Smooth muscle cell (in vitro differentiated cells): ENCODE data around the gene NAXE. TPM values are rescaled to one million over a fixed set of nuclear protein-coding genes. Genes with fewer than 3 reads are reported as not detected.

ENCODE experiments used
- DNase-seq: peaks from one replicate; lab custom pipeline; 2025; ENCODE audit not compliant: unreplicated experiment; lab: John Stamatoyannopoulos, UW
- H2AFZ ChIP-seq: fragments of 200-600 bp; sonication (generic); 2 replicates; pipeline ENCODE4 v1.6.0; 2016; ENCODE audit warnings: antibody characterized with exemption, low read depth, mild to moderate bottlenecking
- H3F3A ChIP-seq: fragments of 200-600 bp; sonication (generic); 2 replicates; pipeline ENCODE4 v1.6.0; 2017; ENCODE audit warnings: antibody characterized with exemption, low read depth
- H3K27ac ChIP-seq: fragments of 200-600 bp; sonication (generic); 2 replicates; pipeline ENCODE4 v1.5.1; 2016; ENCODE audit warnings: low read depth, mild to moderate bottlenecking
- H3K27me3 ChIP-seq: fragments of 200-600 bp; sonication (generic); 2 replicates; pipeline ENCODE4 v1.6.1; 2016; ENCODE audit warnings: low read depth, mild to moderate bottlenecking
- H3K36me3 ChIP-seq: fragments of 200-600 bp; sonication (generic); 2 replicates; pipeline ENCODE4 v1.5.1; 2016; ENCODE audit warnings: low read depth
- H3K4me1 ChIP-seq: fragments of 200-600 bp; sonication (generic); 2 replicates; pipeline ENCODE4 v1.5.1; 2016; ENCODE audit warnings: low read depth
- H3K4me2 ChIP-seq: fragments of 200-600 bp; sonication (generic); 2 replicates; pipeline ENCODE4 v1.6.0; 2016; ENCODE audit warnings: mild to moderate bottlenecking
- H3K4me3 ChIP-seq: fragments of 200-600 bp; sonication (generic); 2 replicates; pipeline ENCODE4 v1.5.1; 2016; ENCODE audit warnings: mild to moderate bottlenecking
- H3K79me2 ChIP-seq: fragments of 200-600 bp; sonication (generic); 2 replicates; pipeline ENCODE4 v1.6.0; 2016; ENCODE audit warnings: low read depth, mild to moderate bottlenecking
- H3K9ac ChIP-seq: fragments of 200-600 bp; sonication (generic); 2 replicates; pipeline ENCODE4 v1.6.0; 2016; ENCODE audit warnings: low read depth
- H3K9me3 ChIP-seq: fragments of 200-600 bp; sonication (generic); replicated peaks from 2 replicates; pipeline ENCODE4 v1.5.1; 2016; ENCODE audit warnings: low read depth
- H4K20me1 ChIP-seq: fragments of 200-600 bp; sonication (generic); 2 replicates; pipeline ENCODE4 v1.6.0; 2016; ENCODE audit warnings: low read depth
- WGBS: methylation state at CpG from one replicate; pipeline ENCODE4 v1.1.7; 2016; ENCODE audit warnings: low lambda C conversion rate; 5-methylcytosine and 5-hydroxymethylcytosine counted together
- polyA plus RNA-seq: library from polyadenylated mRNA; unstranded; fragments of >200 nt; fragmentation: Nextera tagmentation; extraction: Ambion mirVana; gene quantifications from 2 replicates; pipeline ENCODE4 v1.2.1, GENCODE V29; 2016
- total RNA-seq: library from RNA; depleted of rRNA; stranded (reverse); fragments of >200 nt; gene quantifications from 2 replicates; pipeline ENCODE4 v1.2.3, GENCODE V29; 2014
- TF ChIP-seq, protein P1 (sequence below): fragments of 200-600 bp; sonication (generic); IDR thresholded peaks from 2 replicates; pipeline ENCODE4 v1.5.1; 2017; ENCODE audit warnings: borderline replicate concordance, mild to moderate bottlenecking, antibody characterized with exemption; ENCODE audit not compliant: insufficient read depth, poor library complexity, severe bottlenecking

The NAXE gene
- total and polyA plus RNA-seq, 2 experiments from 2014 or later: 50.5 to 72.5 TPM

DNA sequence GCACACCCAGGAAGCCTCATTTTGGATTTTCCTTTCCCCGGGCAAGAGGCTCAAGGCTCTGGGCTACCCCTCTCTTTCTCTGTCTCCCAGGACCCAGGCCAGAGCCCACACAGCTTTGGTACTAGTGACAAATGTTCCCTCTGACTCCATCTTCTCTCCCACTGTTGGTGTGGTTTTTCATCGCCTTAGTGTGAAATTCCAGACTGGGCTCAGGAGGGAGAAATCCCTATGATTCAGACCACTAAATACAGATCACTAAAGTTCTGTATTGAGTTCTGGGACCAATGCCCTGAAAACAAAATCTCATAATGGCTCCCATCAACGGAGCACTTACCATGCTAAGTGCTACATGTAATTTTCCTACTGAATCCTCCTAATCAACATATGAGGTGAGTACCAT lies 45.3 kb upstream of the NAXE start:
- TF ChIP-seq, protein P1, sequence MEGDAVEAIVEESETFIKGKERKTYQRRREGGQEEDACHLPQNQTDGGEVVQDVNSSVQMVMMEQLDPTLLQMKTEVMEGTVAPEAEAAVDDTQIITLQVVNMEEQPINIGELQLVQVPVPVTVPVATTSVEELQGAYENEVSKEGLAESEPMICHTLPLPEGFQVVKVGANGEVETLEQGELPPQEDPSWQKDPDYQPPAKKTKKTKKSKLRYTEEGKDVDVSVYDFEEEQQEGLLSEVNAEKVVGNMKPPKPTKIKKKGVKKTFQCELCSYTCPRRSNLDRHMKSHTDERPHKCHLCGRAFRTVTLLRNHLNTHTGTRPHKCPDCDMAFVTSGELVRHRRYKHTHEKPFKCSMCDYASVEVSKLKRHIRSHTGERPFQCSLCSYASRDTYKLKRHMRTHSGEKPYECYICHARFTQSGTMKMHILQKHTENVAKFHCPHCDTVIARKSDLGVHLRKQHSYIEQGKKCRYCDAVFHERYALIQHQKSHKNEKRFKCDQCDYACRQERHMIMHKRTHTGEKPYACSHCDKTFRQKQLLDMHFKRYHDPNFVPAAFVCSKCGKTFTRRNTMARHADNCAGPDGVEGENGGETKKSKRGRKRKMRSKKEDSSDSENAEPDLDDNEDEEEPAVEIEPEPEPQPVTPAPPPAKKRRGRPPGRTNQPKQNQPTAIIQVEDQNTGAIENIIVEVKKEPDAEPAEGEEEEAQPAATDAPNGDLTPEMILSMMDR: no peak
- Histone ChIP-seq H3K9ac (no peak overlapping the region), H3K4me2 (no peak overlapping the region), H3F3A (no peaks in the 10 kb centered on the region), H3K4me1 (no peaks in the 10 kb centered on the region), H3K27me3 (no peaks in the 10 kb centered on the region), H3K9me3 (no peaks in the 10 kb centered on the region), H4K20me1 (no peaks in the 10 kb centered on the region), H3K36me3 (no peaks in the 10 kb centered on the region), H3K79me2 (no peaks in the 10 kb centered on the region), H3K27ac (no peak overlapping the region), H3K4me3 (no peak overlapping the region), H2AFZ (no peak overlapping the region)
- DNase-seq: no peak
- WGBS: 97% methylated on average over 3 of the region's 3 CpGs

DNA sequence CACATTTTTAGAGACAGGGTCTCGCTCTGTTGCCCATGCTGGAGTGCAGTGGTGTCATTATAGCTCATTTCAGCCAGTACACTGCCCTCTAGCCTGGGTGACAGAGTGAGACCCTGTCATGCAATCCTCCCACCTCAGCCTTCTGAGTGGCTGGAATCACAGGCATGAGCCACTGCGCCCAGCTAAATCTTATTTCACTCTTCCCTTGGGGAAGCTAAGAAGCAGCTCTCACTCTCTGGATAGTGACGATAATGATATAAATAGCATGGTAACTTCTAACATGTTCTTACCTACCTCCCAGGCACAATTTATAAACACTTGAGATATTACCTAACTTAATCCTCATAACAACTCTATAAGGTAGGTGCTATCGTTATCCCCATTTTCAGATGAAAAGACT lies 44.1 kb upstream of the NAXE start:
- H3K4me1 ChIP-seq: no peaks in the 10 kb centered on the region
- WGBS: 94% methylated on average over 4 of the region's 4 CpGs
- no peak overlapping the region for H3K4me2 ChIP-seq
- H3K27ac ChIP-seq: no peak overlapping the region
- H2AFZ ChIP-seq: no peak overlapping the region
- H3K9ac ChIP-seq: no peak overlapping the region
- no peaks in the 10 kb centered on the region for H3F3A ChIP-seq
- no peaks in the 10 kb centered on the region for H3K9me3 ChIP-seq
- H4K20me1 ChIP-seq: no peaks in the 10 kb centered on the region
- H3K79me2 ChIP-seq: no peaks in the 10 kb centered on the region
- H3K4me3 ChIP-seq: no peak overlapping the region
- no peaks in the 10 kb centered on the region for H3K27me3 ChIP-seq
- TF ChIP-seq, protein P1: no peak
- DNase-seq: no peak
- no peaks in the 10 kb centered on the region for H3K36me3 ChIP-seq

DNA sequence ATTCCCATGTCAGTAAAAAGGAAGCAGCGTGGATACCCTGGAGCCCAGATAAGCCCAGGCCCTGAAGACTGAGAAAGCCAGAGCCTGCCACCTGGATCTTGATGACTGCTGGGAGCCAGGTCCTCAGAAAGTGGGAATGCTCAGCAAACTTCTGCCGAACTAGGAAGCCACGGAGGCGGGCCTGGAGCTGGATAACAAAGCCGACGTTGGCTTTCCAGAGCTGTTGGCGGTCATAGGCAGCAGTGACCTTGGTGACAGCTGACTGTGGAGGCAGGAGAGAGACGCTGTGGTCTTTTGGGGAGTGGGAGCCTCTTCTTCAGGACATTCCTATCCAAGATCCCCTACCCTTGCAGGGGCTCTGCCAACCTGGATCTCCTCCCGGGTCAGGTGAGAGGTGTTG lies 43.6 kb upstream of the NAXE start:
- WGBS: 95% methylated on average over 9 of the region's 9 CpGs
- no peak for DNase-seq
- Histone ChIP-seq H3K4me1 (no peaks in the 10 kb centered on the region), H3K9me3 (no peaks in the 10 kb centered on the region), H2AFZ (no peak overlapping the region), H3K27me3 (no peaks in the 10 kb centered on the region), H3K4me3 (no peak overlapping the region), H3F3A (no peaks in the 10 kb centered on the region), H3K79me2 (no peaks in the 10 kb centered on the region), H3K27ac (no peak overlapping the region), H3K4me2 (no peak overlapping the region), H3K9ac (no peak overlapping the region), H4K20me1 (no peaks in the 10 kb centered on the region), H3K36me3 (no peaks in the 10 kb centered on the region)
- TF ChIP-seq, protein P1: no peak

DNA sequence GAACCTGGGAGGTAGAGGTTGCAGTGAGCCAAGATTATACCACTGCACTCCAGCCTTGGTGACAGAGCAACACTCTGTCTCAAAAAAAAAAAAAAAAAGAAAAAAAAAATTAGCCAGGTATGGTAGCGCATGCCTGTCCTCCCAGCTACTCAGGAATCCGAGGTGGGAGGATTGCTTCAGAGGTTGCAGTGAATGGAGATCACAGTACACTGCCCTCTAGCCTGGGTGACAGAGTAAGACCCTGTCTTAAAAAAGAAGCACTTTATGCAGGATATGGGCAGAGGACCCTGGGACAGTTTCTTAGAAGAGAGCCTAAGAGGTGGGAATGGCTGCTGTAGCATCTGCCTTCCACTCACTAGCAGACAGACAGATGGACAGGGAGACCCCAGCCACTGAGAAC lies 42.2 kb upstream of the NAXE start:
- Histone ChIP-seq H3K9me3 (no peaks in the 10 kb centered on the region), H3K79me2 (no peaks in the 10 kb centered on the region), H3K4me2 (no peak overlapping the region), H3K27me3 (no peaks in the 10 kb centered on the region), H3K36me3 (no peaks in the 10 kb centered on the region), H3F3A (no peaks in the 10 kb centered on the region), H3K9ac (no peak overlapping the region), H3K4me3 (no peak overlapping the region), H2AFZ (no peak overlapping the region), H3K4me1 (no peaks in the 10 kb centered on the region), H4K20me1 (no peaks in the 10 kb centered on the region), H3K27ac (no peak overlapping the region)
- TF ChIP-seq, protein P1: no peak
- 70% methylated on average over 2 of the region's 2 CpGs for WGBS
- DNase-seq: no peak
